Endothelial cell of umbilical vein (primary cell): ENCODE results near the gene EPC2.

Experiments used
- EZH2 ChIP-seq: IDR thresholded peaks from 2 replicates; pipeline ENCODE4 v1.6.1; 2012; ENCODE audit warnings: borderline replicate concordance, low read depth, mild to moderate bottlenecking, moderate library complexity, low read length, inconsistent platforms; ENCODE audit not compliant: severe bottlenecking
- JUN ChIP-seq: IDR thresholded peaks from 2 replicates; pipeline ENCODE4 v1.6.1; 2011; ENCODE audit warnings: borderline replicate concordance, low read depth; ENCODE audit not compliant: insufficient read length, insufficient read depth
- MYC ChIP-seq: IDR thresholded peaks from one replicate; pipeline ENCODE4 v1.6.1; 2011; ENCODE audit warnings: mild to moderate bottlenecking, low read depth, low read length
- POLR2A ChIP-seq: IDR thresholded peaks from 2 replicates; pipeline ENCODE4 v1.6.1; 2012; ENCODE audit warnings: low read depth, mild to moderate bottlenecking, control low read depth, low read length
- POLR2AphosphoS5 ChIP-seq: IDR thresholded peaks from 2 replicates; pipeline ENCODE4 v1.6.1; 2012; ENCODE audit warnings: low read depth, mild to moderate bottlenecking, control low read depth, low read length, moderate library complexity; ENCODE audit not compliant: insufficient read depth
- TF ChIP-seq, protein P1 (sequence below), 2 donors: IDR thresholded peaks; 1 replicate in 1 of 2; 2 replicates in 1 of 2; pipeline ENCODE4 v1.5.1; 2011; ENCODE audit warnings: low read length in 2 of 2, mild to moderate bottlenecking in 2 of 2, moderate library complexity in 2 of 2, control low read depth in 1 of 2, inconsistent platforms in 1 of 2, low read depth in 1 of 2; ENCODE audit not compliant: insufficient read depth in 1 of 2; ENCODE audit errors: extremely low read depth in 1 of 2
- TF ChIP-seq, protein P2 (sequence below): IDR thresholded peaks from 2 replicates; pipeline ENCODE4 v1.6.1; 2011; ENCODE audit not compliant: insufficient read depth, insufficient read length

DNA sequence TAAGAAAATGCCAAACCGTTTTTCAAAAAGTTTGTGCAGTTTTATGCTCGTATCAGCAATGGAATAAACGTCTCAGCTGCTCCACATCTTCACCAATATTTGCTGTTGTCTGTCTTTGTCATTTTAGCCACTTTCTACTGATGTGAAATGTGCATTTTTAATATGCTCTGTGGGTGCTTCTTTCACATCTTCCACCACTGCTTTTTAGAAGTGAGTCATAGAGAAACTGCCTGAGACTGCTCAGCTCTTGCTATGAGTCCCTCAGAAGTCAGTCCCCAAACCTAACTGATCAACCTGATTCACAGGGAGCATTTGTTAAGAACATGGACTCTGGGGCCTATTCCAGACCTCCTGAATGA lies 41.0 kb upstream of the EPC2 start:
- TF ChIP-seq EZH2 (no peak), POLR2A (no peak), POLR2AphosphoS5 (no peak), JUN (no peak), MYC (no peak)
- TF ChIP-seq, protein P1, sequence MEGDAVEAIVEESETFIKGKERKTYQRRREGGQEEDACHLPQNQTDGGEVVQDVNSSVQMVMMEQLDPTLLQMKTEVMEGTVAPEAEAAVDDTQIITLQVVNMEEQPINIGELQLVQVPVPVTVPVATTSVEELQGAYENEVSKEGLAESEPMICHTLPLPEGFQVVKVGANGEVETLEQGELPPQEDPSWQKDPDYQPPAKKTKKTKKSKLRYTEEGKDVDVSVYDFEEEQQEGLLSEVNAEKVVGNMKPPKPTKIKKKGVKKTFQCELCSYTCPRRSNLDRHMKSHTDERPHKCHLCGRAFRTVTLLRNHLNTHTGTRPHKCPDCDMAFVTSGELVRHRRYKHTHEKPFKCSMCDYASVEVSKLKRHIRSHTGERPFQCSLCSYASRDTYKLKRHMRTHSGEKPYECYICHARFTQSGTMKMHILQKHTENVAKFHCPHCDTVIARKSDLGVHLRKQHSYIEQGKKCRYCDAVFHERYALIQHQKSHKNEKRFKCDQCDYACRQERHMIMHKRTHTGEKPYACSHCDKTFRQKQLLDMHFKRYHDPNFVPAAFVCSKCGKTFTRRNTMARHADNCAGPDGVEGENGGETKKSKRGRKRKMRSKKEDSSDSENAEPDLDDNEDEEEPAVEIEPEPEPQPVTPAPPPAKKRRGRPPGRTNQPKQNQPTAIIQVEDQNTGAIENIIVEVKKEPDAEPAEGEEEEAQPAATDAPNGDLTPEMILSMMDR (IDR thresholded peaks at IDR 0.05; ENCODE audit: extremely low read depth in 1 of 2, insufficient read depth in 1 of 2, low read depth in 1 of 2, low read length in 2 of 2) = no peak
- TF ChIP-seq, protein P2, sequence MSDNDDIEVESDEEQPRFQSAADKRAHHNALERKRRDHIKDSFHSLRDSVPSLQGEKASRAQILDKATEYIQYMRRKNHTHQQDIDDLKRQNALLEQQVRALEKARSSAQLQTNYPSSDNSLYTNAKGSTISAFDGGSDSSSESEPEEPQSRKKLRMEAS = no peak
